Measurements from ENCODE around the gene CRYBB1. TPM values are rescaled to one million over a fixed set of nuclear protein-coding genes. Genes with fewer than 3 reads are reported as not detected.
"Not testable (repeated sequence)": the region's sequence is repeated elsewhere in the genome, so short reads cannot be mapped to it uniquely, and the experiment has no call there.

CRYBB1 gene
- polyA plus RNA-seq, 4 donors, result 0.77 to 1.2 (median 0.86) TPM

DNA sequence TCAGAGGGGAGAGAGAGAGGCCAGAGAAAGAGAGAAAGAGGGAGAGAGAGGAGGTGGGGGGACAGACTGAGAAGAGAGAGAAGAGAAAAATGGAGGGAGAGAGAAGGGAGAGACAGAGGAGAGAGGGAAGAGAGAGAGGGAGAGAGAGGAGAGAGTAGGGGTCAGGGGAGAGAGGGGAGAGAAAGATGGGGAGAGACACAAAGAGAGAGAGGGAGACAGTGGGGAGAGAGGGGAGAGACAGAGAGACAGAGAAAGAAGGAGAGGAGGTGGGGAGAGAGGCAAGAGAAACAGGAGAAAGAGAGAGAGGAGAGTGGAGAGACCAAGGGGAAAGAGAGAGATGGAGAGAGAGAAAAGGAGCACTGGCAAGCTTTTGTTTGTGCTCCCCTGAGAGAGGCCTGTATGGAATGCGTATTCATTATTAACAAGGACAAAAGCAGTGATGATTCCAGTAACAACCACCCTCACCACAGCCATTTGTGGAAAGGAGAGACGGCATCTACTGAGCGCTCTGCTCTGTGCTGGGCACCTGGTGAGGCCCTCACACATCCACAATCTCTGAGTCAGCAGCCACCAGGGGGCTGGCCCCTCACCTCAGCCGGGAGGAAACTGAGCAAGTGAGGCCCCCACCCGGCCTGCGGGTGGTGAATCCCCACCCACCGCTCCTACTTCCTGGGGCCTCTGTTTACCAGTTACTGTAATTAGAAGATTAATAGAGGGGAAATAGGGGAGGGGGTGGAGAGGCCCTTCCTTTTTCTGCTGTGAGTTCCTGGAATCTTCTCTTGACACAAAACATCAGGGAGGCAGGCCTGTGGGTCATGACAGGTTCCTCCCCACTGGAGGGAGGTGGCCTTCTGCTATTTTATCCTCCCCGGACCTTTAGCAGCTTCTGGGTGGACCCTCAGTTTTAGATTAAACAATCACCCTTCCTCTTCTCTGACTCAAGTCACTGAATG is 24.9 kb upstream of the CRYBB1 start:
- DNase-seq (ENCODE audit: low read depth in 4 of 4, low spot score in 3 of 4), result no peak

GRCh38 chr22:26636296-26636695 is 18.5 kb upstream of the CRYBB1 start:
- no peak for DNase-seq (ENCODE audit: low read depth in 4 of 4, low spot score in 3 of 4)

DNA sequence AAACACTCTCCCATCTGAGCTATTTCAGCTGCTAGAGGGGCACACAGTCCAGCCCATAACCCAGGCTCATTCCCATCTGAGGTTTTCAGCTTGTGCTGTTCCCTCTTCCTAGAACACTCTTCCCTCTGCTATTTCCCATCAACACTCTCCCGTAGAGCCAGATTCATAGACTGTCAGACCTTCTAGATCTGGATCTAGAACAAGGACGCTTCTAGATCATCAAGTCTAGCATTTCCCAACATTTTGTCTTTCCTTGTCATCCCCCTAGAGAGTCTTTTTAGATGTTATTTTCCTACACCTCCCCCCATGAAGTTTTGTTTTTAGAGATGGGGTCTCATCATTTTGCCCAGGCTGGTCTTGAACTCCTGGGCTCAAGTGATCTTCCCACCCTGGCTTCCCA is 17.3 kb upstream of the CRYBB1 start:
- no peak for DNase-seq (ENCODE audit: low read depth in 4 of 4, low spot score in 3 of 4)

- no peak for DNase-seq (ENCODE audit: low read depth in 4 of 4, low spot score in 3 of 4)
Observed at GRCh38 chr22:26634189-26634588, 16.4 kb upstream of the CRYBB1 start.

DNA sequence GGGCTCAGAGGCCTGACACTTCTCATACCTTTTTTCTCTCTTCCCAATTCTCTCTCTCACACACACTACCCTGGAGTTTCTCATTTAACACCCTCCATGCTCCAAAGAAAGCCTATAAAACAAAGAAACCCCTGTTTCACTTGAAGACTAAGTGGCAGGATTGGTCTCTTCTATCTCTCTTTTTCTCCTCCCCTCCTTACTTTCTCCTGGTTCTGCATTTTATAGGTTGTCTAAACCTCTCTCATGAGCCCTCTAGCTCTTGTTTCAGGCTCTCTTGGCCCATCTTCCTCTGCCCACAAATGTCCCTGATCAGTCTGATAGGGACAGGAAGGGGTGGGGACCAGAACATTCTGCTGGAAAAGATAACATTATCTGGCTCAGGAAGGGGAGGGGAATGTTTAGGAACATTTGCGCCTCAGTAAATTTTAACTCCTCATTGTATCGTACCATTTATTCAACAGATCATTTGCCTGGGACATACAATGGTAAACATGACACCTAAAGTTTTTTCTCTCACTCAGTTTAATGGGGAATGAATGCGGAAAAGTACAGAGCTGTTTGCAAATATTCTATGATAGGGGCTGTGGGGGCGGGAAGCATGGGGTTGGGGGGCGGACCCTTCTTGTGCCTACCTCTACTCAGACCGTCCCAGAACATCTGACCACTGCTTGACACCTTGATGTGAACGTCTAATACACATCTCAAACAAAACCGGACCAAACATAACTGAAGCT is 14.8 kb upstream of the CRYBB1 start:
- no peak for DNase-seq (ENCODE audit: low read depth in 4 of 4, low spot score in 3 of 4)

- no peak for DNase-seq (ENCODE audit: low read depth in 4 of 4, low spot score in 3 of 4)
Observed at GRCh38 chr22:26631282-26631681, 13.5 kb upstream of the CRYBB1 start.

DNA sequence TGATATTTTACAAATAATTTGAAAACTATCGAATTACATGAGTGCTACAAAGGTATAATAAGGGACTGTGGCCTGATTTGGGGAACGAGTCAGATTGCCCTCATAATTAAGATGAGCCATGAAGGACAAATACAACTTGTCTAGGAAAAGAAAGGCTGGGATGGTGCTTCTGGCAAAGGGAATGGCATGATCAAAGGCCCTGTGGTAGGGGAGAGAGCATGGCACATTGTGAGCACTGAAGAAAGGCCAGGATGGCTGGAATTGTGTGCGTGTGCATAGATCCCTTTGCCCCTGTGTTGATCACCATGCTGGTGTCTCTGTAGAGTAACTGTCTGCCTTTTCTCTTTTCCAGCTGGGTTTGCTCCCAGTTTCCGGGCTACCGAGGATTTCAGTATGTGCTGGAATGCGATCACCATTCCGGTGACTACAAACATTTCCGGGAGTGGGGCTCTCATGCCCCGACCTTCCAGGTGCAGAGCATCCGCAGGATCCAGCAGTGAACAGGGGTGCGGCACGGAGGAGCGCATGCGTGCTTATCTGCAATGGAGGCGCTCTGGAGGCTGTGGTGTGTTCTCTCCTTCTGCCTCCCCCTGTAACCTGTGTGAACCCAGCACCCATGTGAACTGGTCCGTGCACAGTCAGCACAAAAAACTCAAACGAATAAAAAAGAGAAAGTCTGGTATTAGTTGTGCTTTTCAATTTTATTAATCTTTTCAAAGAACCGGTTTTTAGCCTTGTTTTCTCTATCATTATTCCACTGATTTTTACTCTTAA is 12.3 kb upstream of the CRYBB1 start:
- no peak for DNase-seq (ENCODE audit: low read depth in 4 of 4, low spot score in 3 of 4)

- DNase-seq (ENCODE audit: low read depth in 4 of 4, low spot score in 3 of 4), result no peak
Observed at GRCh38 chr22:26624803-26625202, 7.0 kb upstream of the CRYBB1 start.

GRCh38 chr22:26623984-26624383 is 6.2 kb upstream of the CRYBB1 start:
- no peak for DNase-seq (ENCODE audit: low read depth in 4 of 4, low spot score in 3 of 4)

GRCh38 chr22:26621663-26622062 is 3.8 kb upstream of the CRYBB1 start, which contains the start of gene CRYBA4:
Gene CRYBA4, plus strand, starts transcription at chr22:26621963. Its CDS starts 634 bp downstream, at chr22:26622597.
- no peak for DNase-seq (ENCODE audit: low read depth in 4 of 4, low spot score in 3 of 4)

DNA sequence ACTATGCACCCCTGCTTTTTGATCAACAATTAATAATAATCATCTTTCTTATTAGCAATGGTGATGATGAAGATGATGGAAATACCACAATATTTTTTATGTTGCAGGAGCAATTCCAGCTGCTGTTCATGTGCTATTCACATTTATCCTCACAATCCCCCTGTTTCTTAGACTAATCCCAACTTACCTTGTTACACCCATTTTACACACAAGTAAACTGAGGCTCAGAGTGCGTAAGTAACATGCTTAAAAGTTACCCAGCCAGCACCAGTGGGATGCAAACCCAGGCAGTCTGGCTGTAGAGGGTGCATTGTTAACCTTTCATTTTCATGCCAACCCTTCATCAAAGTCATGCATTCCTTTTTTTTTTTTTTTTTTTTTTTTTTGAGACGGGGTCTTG is 2.4 kb upstream of the CRYBB1 start:
- no peak for DNase-seq (ENCODE audit: low read depth in 4 of 4, low spot score in 3 of 4)

DNA sequence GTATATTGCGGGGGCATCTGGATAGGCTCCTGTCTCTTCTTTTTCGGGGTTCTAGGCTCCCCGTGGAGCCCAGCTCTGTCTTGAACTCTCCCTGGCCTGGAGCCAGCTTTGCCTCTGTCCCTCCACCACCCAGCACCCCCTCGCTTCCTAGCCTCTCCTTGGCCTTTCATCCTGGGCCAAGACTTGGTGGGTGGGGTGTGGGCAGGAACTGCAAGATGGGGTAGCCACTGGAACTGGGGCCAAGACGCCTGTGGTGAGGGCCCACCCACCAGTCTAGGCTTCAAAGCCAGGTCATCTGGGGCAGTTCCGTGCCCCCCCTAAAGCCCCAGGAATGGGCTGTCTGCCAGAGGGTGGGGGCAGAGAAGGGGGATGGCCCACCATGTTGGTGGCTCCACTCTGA is 1.7 kb upstream of the CRYBB1 start:
- no peak for DNase-seq (ENCODE audit: low read depth in 4 of 4, low spot score in 3 of 4)

- DNase-seq (ENCODE audit: low read depth in 4 of 4, low spot score in 3 of 4), result no peak
Observed at GRCh38 chr22:26618455-26618854, 628 bp upstream of the CRYBB1 start.

DNA sequence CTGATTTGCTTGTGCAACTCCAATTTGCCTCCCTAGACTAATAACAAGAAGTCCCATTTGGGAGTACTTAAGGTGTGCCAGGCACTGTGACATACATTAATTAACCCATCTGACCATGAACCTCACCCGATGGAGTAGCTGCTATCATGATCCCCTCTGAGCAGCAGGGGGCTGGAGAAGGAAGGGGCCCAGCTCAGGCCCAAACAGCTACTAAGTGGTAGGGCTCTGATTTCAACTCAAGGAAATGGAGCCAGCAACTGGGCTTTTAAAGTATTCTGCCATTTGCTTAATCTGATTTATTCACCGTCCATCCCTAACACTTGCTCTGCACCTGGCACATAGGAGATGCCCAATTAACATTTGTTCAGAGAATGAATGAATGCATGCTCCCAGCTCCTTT is 1.2 kb downstream of the CRYBB1 start:
- no peak for DNase-seq (ENCODE audit: low read depth in 4 of 4, low spot score in 3 of 4)

GRCh38 chr22:26615830-26616435 is 1.9 kb downstream of the CRYBB1 start:
- no peak for DNase-seq (ENCODE audit: low read depth in 4 of 4, low spot score in 3 of 4)

- no peak for DNase-seq (ENCODE audit: low read depth in 4 of 4, low spot score in 3 of 4)
Observed at GRCh38 chr22:26615149-26615548, 2.7 kb downstream of the CRYBB1 start.

GRCh38 chr22:26614322-26614721 is 3.5 kb downstream of the CRYBB1 start:
- no peak for DNase-seq (ENCODE audit: low read depth in 4 of 4, low spot score in 3 of 4)

DNA sequence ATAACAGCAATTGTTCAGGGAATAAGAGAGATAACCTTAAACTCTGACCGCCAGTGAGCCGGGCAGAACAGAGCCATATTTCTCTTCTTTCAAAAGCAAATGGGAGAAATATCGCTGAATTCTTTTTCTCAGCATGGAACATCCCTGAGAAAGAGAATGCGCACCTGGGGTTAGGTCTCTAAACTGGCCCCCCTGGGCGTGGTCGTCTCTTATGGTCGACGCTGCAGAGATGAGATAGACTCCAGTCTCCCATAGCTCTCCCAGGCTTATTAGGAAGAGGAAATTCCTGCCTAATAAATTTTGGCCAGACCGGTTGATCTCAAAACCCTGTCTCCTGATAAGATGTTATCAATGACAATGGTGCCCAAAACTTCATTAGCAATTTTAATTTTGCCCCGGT is 4.1 kb downstream of the CRYBB1 start:
- DNase-seq (ENCODE audit: low read depth in 4 of 4, low spot score in 3 of 4), result not testable (repeated sequence)

GRCh38 chr22:26612652-26613051 is 5.2 kb downstream of the CRYBB1 start:
- no peak for DNase-seq (ENCODE audit: low read depth in 4 of 4, low spot score in 3 of 4)

DNA sequence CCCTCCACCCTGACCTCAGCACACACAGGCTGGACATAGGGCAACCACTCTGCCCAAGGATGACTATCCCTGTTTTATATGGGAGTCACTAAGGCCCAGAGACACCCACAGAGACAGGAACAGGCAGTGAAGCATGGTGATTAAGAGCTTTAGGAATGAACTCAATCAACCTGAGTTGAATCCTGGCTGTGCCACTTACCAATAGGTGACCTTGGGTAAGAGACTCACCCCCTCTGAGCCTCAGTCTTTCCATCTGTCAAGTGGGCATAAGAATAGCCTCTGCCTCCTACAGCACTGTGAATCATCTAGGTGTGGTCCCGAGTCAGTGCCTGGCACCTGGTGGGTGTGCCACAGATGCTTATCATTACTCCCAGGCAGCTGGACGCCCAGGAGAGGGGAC is 6.8 kb downstream of the CRYBB1 start:
- DNase-seq (ENCODE audit: low read depth in 4 of 4, low spot score in 3 of 4), result no peak

All from right renal pelvis (tissue), 4 donors.